SKM-1 (cell line): ENCODE data around the gene SIK1.
"Not testable (repeated sequence)": the region's sequence is repeated elsewhere in the genome, so short reads cannot be mapped to it uniquely, and the experiment has no call there.

ENCODE experiments used
- DNase-seq: peaks from one replicate; lab custom pipeline; 2025; ENCODE audit not compliant: unreplicated experiment; lab: John Stamatoyannopoulos, UW

Gene SIK1

GRCh38 chr21:43398000-43398399 is 28.9 kb downstream of the SIK1 start:
- not testable (repeated sequence) for DNase-seq

GRCh38 chr21:43397439-43397808 is 29.5 kb downstream of the SIK1 start:
- DNase-seq: not testable (repeated sequence)

- DNase-seq: not testable (repeated sequence)
These were observed 30.0 kb downstream of the SIK1 start for GRCh38 chr21:43396788-43397438.

DNA sequence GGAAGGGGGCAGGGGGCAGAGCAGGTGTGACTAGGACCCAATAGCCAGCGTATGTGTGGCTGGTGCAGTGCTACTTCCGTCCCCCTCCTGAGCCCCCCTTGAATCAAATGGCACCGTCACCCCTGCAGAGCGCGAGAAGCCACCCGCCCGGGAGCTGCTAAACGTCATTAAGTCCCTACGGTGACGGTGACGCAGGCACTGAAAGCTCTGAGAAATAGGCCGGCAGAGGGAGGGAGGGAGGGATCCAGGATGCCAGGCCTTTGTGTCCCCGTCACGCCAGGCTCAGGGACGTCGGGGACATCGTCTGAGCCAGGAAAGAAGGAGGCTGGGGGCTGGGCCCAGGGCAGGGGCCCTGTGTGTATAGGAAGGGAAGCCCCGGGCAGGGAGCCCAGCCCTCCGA is 43.6 kb downstream of the SIK1 start:
- not testable (repeated sequence) for DNase-seq

DNA sequence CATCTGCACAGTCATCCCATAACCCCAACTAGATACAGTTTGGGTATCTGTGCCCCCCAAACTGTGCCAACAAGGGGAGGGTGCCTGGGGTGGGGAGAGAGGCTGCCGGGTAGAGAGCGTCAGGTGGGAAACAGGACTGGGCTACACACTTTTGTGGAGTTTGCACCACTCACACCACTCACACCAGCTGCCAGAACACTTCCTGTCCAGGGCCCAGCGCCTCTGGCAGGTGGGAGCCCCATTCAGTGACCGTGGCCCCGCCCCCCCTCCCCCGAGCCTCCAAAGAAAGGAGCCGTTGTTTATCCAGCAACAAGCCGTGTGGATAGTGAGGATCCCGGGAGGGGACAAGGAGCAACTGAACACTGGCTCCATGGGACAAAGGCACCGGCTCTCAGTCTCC is 44.0 kb downstream of the SIK1 start:
- DNase-seq: not testable (repeated sequence)

- DNase-seq: not testable (repeated sequence)
These were observed 45.9 kb downstream of the SIK1 start for GRCh38 chr21:43380852-43381533.

- not testable (repeated sequence) for DNase-seq
These were observed 46.6 kb downstream of the SIK1 start for GRCh38 chr21:43380337-43380736.

DNA sequence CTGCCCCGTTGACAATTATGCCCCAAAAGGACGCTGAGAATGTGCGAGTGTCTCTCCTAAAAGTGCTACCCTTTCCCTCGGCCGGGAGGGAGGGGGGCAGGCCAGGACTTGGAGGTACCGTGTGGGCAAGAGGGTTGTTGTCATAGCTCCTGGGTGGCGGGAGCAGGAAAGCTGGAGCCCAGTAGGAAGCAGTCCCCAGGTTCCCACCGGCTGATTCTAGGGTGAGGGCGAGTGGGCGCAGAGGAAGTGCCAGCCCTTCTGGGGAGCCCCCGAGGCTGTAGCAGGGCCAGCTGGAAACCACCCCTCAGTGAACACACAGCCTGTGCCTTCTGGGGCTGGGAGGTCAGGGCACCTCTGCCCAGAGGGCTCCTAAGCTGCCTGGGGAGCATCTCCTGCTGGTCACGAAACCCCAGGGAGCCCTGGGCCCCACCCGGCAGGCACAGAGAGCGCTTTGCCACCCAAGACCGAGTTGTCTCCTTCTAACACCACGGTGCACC is 47.3 kb downstream of the SIK1 start:
- not testable (repeated sequence) for DNase-seq

GRCh38 chr21:43376478-43376882 is 50.5 kb downstream of the SIK1 start:
- no peak for DNase-seq

GRCh38 chr21:43375837-43376477 is 51.0 kb downstream of the SIK1 start:
- DNase-seq: no peak

GRCh38 chr21:43375006-43375836 is 51.7 kb downstream of the SIK1 start:
- DNase-seq: no peak

DNA sequence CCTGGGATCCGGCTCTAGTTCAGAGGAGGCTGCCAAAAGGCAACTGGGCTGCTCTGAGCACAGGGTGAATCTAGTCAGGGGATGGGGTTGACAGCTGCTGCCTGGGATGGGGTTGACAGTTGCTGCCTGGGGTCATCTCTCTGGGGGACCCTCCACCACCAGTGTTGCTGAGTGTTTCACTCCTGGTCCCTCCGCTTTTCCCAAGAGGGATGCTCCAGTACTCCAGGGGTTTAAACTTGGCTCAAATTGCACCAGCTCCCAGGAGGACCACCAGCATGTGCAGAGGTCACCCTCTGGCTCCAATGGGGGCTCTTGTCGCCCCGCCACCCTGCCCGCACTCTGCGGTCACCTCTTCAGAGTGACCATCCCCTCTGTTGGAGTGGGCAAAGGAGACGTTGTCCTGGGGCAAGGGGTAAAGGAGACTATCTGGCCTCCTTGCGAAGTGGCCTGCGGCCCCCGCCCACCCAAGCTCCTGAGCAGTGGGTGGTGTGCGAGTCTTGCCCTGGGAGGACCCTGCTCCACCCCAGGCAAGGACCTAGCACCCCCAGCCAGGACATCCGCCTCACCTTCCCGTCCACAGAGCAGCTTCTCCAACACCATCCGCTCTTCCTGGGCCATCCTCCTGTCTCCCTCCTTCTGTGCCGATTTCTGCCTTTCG is 52.6 kb downstream of the SIK1 start:
- DNase-seq: no peak

GRCh38 chr21:43373362-43374227 is 53.3 kb downstream of the SIK1 start:
- DNase-seq: no peak

- DNase-seq: no peak
These were observed 54.1 kb downstream of the SIK1 start for GRCh38 chr21:43372663-43373361.

GRCh38 chr21:43371786-43372185 is 55.1 kb downstream of the SIK1 start:
- no peak for DNase-seq

DNA sequence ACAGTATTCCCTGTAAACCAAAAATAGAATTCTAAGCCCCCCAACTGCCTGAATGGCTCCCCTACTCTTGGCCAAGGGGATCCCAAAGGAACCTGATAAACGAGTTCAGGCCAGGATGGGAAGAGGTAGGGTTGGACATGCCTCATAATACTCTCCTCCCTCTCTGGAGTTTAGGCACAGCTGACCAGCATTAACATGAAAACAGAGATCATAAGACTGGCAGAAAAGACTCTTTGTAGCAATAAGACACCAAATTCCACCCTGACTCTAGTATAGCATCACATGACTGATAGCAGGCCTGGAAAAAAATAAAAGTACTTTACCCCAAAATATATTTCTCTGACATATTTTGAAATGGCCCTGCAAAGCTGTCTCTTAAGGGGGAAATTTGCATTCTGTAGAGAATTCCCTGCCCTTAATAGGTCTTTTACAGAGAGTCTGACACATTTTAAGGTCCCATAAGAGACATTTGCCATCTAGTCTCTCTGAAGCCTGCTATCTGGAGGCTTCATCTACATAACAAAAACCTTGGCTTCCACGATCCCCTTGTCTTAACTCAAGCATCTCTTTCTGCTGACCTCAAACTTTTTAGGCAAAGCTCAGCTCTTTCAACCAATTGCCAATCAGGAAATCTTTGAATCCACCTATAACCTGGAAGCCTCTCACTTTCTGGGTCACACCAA is 55.9 kb downstream of the SIK1 start:
- no peak for DNase-seq

- no peak for DNase-seq
These were observed 56.8 kb downstream of the SIK1 start for GRCh38 chr21:43370091-43370658.

- DNase-seq: no peak
These were observed 57.3 kb downstream of the SIK1 start for GRCh38 chr21:43369596-43370090.
